LNCAP (cell line): ENCODE measurements around the gene ASS1.

Experiments used
- TF ChIP-seq, protein P1 (sequence below): fragments of 450-650 bp; IDR thresholded peaks from 2 replicates; pipeline ENCODE4 v1.5.1; 2017; ENCODE audit warnings: mild to moderate bottlenecking

Gene ASS1

DNA sequence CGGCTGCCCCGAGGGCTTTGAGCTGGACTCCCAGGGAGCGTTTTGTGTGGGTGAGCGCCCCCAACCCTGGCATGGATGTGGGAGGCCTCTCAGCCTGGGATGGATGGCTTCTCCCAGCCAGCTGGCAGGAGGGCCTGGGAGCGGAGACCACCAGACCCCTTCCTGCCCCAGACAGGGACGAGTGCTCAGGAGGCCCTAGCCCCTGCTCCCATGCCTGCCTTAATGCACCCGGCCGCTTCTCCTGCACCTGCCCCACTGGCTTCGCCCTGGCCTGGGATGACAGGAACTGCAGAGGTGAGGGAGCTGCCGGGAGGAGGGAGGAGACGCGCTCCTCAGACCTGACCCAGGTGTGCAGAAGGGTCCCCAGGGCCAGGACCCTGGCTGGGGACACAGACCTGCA lies 17.4 kb upstream of the ASS1 start:
- TF ChIP-seq, protein P1, sequence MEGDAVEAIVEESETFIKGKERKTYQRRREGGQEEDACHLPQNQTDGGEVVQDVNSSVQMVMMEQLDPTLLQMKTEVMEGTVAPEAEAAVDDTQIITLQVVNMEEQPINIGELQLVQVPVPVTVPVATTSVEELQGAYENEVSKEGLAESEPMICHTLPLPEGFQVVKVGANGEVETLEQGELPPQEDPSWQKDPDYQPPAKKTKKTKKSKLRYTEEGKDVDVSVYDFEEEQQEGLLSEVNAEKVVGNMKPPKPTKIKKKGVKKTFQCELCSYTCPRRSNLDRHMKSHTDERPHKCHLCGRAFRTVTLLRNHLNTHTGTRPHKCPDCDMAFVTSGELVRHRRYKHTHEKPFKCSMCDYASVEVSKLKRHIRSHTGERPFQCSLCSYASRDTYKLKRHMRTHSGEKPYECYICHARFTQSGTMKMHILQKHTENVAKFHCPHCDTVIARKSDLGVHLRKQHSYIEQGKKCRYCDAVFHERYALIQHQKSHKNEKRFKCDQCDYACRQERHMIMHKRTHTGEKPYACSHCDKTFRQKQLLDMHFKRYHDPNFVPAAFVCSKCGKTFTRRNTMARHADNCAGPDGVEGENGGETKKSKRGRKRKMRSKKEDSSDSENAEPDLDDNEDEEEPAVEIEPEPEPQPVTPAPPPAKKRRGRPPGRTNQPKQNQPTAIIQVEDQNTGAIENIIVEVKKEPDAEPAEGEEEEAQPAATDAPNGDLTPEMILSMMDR, result no peak

DNA sequence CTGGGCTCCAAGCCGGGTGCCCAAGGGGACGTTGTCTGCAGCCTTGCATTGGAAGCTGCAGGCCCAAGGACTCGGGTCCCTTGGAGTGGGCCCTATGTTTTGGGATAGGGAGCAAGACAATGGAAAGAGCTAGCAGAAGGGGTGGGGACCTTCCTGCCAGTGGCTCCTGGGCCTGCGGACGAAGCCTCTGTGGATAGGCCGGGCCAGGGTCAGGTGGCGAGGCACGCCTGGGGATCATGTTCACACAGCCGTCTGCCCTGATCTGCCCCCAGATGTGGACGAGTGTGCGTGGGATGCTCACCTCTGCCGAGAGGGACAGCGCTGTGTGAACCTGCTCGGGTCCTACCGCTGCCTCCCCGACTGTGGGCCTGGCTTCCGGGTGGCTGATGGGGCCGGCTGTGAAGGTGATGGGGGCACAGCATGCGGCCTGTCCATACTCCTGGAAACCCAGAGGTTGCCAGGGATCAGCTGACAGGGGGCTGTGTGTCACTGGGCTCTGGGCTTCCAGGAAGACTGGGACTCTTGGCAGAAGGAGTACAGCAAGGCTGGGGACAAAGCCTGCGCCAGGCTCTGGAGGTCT lies 16.6 kb upstream of the ASS1 start:
- TF ChIP-seq, protein P1, result no peak

DNA sequence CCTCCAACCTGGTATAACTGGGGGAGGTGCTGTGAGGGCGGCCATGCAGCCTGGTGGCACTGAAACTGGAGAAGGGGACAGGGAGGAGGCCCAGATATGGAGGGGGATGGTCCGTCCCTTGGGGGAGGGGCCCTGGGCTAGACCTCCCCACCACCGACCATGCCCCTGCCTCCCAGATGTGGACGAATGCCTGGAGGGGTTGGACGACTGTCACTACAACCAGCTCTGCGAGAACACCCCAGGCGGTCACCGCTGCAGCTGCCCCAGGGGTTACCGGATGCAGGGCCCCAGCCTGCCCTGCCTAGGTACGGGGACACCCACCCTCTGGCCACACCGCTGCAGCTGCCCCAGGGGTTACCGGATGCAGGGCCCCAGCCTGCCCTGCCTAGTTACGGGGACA lies 15.4 kb upstream of the ASS1 start:
- TF ChIP-seq, protein P1, result no peak

DNA sequence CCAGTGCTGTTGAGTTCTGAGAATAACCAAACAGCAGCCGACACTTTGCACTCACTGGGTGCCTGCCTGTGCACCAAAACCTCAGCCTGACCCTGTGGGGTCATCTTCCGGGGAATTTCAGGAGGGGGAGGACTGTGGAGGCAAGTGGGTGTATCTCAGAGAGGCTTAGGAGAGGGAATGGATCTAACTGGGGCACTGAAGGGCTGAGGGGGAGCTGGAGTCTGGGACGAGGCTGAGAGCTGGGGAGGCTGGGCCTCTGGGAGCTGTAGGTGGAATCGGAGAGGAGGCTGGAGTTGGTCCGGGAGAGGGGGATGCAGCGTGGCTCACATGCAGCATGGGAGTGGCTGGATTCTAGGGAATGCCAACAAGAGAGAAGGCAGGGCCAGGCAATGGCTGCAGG lies 14.9 kb upstream of the ASS1 start:
- TF ChIP-seq, protein P1, result no peak

DNA sequence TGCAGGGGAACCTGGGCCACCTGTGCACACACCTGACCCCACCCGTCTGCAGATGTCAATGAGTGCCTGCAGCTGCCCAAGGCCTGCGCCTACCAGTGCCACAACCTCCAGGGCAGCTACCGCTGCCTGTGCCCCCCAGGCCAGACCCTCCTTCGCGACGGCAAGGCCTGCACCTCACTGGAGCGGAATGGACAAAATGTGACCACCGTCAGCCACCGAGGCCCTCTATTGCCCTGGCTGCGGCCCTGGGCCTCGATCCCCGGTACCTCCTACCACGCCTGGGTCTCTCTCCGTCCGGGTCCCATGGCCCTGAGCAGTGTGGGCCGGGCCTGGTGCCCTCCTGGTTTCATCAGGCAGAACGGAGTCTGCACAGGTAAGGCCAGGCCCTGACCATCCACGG lies 14.5 kb upstream of the ASS1 start:
- TF ChIP-seq, protein P1, result no peak

- TF ChIP-seq, protein P1, result no peak
Observed at GRCh38 chr9:130430734-130431535, 13.8 kb upstream of the ASS1 start.

- TF ChIP-seq, protein P1, result no peak
Observed at GRCh38 chr9:130431536-130432303, 13.0 kb upstream of the ASS1 start.
